RWPE2 (cell line): ENCODE measurements around the gene LEFTY1.

Source experiments
- ATAC-seq: fragments of 200-7000 bp; cut with Tn5 transposase; 3 replicates; pipeline ENCODE4 v1.9.1; 2021; ENCODE audit warnings: low read depth
- DNase-seq: peaks from one replicate; pipeline ENCODE4 v3.0.0-alpha.2; 2020; ENCODE audit warnings: low spot score
- H3K27ac ChIP-seq: fragments of 450-650 bp; 2 replicates; pipeline ENCODE4 v1.5.1; 2017; ENCODE audit warnings: mild to moderate bottlenecking; ENCODE audit not compliant: poor library complexity, severe bottlenecking
- H3K27me3 ChIP-seq: fragments of 250-450 bp; sonication (Bioruptor Pico); 2 replicates; pipeline ENCODE4 v1.5.1; 2021; ENCODE audit warnings: mild to moderate bottlenecking, moderate library complexity; ENCODE audit not compliant: insufficient read depth, poor library complexity, severe bottlenecking
- H3K36me3 ChIP-seq: fragments of 250-450 bp; sonication (Bioruptor Pico); 2 replicates; pipeline ENCODE4 v1.5.1; 2020; ENCODE audit warnings: low read depth, mild to moderate bottlenecking, moderate library complexity
- H3K4me1 ChIP-seq: fragments of 250-450 bp; sonication (Bioruptor Pico); 2 replicates; pipeline ENCODE4 v1.5.1; 2021; ENCODE audit warnings: mild to moderate bottlenecking, moderate library complexity; ENCODE audit not compliant: insufficient read depth, poor library complexity, severe bottlenecking
- H3K4me3 ChIP-seq: fragments of 250-450 bp; sonication (Bioruptor Pico); 2 replicates; pipeline ENCODE4 v1.5.1; 2021; ENCODE audit warnings: mild to moderate bottlenecking, moderate library complexity; ENCODE audit not compliant: severe bottlenecking
- H3K9me3 ChIP-seq: fragments of 250-450 bp; sonication (Bioruptor Pico); 2 replicates; pipeline ENCODE4 v1.5.1; 2021; ENCODE audit warnings: mild to moderate bottlenecking, moderate library complexity; ENCODE audit not compliant: severe bottlenecking
- TF ChIP-seq, protein P1 (sequence below): fragments of 450-650 bp; IDR thresholded peaks from one replicate; pipeline ENCODE4 v1.5.1; 2017; ENCODE audit warnings: mild to moderate bottlenecking, moderate library complexity; ENCODE audit not compliant: poor library complexity, severe bottlenecking

The LEFTY1 gene

DNA sequence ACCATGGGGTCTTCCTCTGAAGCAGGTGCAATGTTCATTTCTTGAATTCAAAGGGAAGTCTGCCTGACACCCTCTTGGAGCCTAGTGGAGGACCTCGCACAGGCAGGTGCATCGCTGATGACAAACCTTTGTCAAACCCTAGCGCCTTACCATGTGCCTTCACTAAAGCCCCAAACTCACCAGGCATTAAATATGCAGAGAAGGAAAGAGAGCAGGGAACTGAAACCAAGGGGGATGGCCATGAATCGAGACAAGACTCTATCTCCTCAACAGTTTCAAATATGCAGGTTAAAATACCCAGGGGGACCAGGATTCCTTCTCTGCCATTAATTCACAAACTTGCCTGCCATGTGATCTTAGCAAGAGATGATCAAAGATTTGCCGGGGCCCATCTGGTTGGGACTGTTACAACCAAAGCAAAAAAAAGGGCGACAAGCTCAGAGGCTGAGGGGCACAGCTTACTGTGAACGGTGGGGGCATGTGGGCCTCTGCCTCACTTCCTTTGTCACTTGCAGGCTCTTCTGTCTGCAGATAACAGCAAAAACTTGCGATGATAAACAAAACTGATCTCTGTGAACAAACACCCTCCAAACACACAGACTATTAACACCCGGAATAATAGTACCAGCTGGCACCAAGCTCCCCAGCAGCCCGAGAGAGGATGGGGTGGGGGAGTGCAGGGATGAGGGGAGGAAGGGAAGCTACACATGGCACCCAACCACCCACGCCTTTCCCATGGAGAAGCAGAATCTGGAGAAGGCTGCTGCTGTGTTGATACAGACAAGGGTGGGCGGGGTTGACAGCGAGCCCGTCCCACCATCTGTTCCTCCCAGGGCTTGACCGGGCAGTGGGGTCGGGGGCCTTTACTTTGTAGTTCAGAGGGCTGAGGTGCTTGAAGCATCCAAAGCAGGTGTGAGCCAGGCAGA, 40.7 kb downstream of the LEFTY1 start:
- TF ChIP-seq, protein P1, sequence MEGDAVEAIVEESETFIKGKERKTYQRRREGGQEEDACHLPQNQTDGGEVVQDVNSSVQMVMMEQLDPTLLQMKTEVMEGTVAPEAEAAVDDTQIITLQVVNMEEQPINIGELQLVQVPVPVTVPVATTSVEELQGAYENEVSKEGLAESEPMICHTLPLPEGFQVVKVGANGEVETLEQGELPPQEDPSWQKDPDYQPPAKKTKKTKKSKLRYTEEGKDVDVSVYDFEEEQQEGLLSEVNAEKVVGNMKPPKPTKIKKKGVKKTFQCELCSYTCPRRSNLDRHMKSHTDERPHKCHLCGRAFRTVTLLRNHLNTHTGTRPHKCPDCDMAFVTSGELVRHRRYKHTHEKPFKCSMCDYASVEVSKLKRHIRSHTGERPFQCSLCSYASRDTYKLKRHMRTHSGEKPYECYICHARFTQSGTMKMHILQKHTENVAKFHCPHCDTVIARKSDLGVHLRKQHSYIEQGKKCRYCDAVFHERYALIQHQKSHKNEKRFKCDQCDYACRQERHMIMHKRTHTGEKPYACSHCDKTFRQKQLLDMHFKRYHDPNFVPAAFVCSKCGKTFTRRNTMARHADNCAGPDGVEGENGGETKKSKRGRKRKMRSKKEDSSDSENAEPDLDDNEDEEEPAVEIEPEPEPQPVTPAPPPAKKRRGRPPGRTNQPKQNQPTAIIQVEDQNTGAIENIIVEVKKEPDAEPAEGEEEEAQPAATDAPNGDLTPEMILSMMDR: no peak
- H3K36me3 ChIP-seq: no peaks in the 10 kb centered on the region
- no peaks in the 10 kb centered on the region for H3K27me3 ChIP-seq
- no peaks in the 10 kb centered on the region for H3K4me1 ChIP-seq
- no peak for DNase-seq
- no peaks in the 10 kb centered on the region for H3K9me3 ChIP-seq
- H3K4me3 ChIP-seq: no peak overlapping the region
- H3K27ac ChIP-seq: no peak overlapping the region
- no peak for ATAC-seq

DNA sequence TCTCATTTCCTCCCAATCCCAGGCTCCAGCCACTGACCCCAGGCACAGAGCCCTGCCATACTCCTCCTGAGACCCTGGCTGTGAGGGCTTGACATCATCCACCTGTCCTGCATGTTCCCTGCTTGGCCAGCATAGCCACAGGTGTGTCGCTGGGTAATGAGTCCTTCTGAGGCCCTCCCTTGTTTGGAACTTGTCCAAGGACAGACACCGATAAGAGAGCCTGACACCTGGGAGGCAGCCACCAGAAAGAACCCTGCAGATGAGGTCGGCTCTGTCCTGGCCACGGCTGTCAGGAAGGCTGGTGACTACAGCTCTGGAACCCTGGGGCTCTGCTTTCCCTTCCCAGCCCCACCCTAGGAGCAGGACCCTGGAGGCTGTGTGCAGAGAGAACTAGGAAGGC, 41.3 kb downstream of the LEFTY1 start:
- Histone ChIP-seq H3K27ac (no peak overlapping the region), H3K36me3 (no peaks in the 10 kb centered on the region), H3K9me3 (no peaks in the 10 kb centered on the region), H3K4me1 (no peaks in the 10 kb centered on the region), H3K27me3 (no peaks in the 10 kb centered on the region), H3K4me3 (no peak overlapping the region)
- ATAC-seq (no peak), DNase-seq (no peak)
- TF ChIP-seq, protein P1: no peak

DNA sequence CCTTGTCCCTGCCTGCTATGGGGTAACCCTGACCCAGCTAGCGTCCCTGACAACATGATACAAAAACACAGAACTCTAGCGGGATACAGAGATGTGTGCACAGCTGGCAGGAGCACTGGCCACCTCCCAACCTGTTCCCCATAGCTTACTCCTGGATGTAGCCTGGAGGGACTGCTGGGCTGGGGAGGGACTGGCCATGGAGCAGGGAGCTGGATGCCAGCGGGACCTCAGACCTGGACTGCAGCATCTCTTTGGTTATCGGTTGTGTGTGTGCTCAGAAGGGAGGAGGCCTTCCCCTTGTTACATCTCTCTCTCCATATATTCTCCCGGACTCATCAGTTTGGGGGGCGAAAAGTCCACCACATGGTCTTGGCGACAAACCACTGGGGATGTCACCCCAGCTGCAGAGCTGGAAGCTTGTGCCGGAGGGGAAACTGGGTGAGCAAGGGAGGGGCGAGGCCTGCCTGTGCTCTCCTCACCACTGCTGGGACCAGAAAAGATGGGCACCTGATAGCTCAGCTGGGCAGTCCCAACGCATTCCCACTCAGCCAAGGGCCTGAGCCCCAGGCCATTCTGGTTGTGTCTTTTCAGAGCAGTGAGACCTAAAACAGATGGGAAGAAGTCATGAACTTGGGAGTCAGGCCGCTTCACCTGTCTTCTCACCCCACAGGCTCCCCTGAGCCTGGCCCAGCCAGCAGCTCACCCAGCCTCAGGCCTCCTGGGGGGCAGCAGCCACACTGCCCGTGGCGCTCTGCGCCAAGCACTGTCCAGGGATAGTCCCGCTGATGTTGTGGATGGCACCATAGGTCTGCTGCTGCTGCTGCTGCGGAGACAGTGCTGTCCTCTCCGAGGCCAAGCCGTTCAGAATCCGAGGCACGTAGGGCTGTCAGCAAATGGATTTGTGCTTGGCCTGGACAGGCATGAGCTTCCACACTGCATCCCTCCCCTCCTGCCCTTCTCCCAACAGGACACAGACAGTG, 42.3 kb downstream of the LEFTY1 start:
- no peak overlapping the region for H3K4me3 ChIP-seq
- no peak for DNase-seq
- no peaks in the 10 kb centered on the region for H3K4me1 ChIP-seq
- H3K27ac ChIP-seq: no peak overlapping the region
- no peak for ATAC-seq
- H3K27me3 ChIP-seq: no peaks in the 10 kb centered on the region
- no peaks in the 10 kb centered on the region for H3K36me3 ChIP-seq
- no peaks in the 10 kb centered on the region for H3K9me3 ChIP-seq
- TF ChIP-seq, protein P1: no peak

DNA sequence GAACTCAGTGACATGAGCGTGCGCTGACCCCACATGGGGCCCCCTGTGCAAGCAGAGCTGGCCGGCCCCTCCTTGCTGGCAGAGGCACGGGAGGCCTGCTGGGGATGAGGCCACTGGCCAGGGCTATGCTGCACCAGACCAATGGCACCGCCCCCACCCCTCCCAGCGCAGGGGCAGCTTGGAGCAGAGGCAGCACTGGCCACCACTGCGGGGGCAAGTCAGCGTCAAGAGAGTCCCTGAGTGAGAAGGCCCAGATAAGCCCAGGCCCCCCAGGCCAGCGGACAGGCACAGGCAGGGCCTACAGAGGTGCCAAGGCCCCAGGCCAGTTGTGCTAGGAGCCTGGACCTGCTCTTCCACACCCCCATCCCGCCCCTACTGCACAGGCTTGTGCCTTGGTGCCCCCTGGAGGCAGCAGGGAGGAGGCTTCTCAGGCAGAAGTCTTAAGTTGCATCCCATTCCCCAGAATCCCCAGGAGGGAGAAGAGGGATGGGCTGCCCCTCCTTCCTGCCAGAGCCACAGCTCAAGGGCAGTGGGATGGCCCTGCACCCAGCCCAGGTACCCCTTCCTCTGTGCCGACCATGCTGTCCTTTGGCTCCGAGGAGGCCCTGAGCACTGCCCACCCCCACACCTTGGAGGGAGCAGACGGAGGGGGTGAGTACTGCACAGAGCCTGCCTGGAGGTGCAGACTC, 43.2 kb downstream of the LEFTY1 start:
- Histone ChIP-seq H3K4me1 (no peaks in the 10 kb centered on the region), H3K27me3 (no peaks in the 10 kb centered on the region), H3K27ac (no peak overlapping the region), H3K36me3 (no peaks in the 10 kb centered on the region), H3K9me3 (no peaks in the 10 kb centered on the region), H3K4me3 (no peak overlapping the region)
- DNase-seq (no peak), ATAC-seq (peak; percentile 70; the same call in 2 of the 3 replicates)
- TF ChIP-seq, protein P1: peak; percentile 44
